ENCODE measurements around the gene SLC35E4. TPM values are rescaled to one million over a fixed set of nuclear protein-coding genes. Genes with fewer than 3 reads are reported as not detected.

SLC35E4 gene
- total and polyA plus RNA-seq, 2 experiments from 2014 or later = 2.6 to 11.3 TPM

GRCh38 chr22:30647536-30647935, 12.0 kb downstream of the SLC35E4 start:
- no peaks in the 10 kb centered on the region for H3K27me3 ChIP-seq (ENCODE audit: insufficient read depth)
- no peaks in the 10 kb centered on the region for H3F3A ChIP-seq (replicated peaks; ENCODE audit: low read depth)
- H3K9me3 Mint-ChIP-seq = no peaks in the 10 kb centered on the region
- H3K36me3 Mint-ChIP-seq (ENCODE audit: low read depth) = no peaks in the 10 kb centered on the region
- H3K4me2 ChIP-seq = no peak overlapping the region
- H3K27me3 Mint-ChIP-seq (ENCODE audit: insufficient read depth, low read depth, poor library complexity) = peaks cover 11% of the 10 kb centered on the region
- DNase-seq (ENCODE audit: low spot score) = no peak
- no peak for ATAC-seq
- H4K20me1 ChIP-seq (replicated peaks; ENCODE audit: insufficient read depth) = no peaks in the 10 kb centered on the region
- peaks cover 12% of the 10 kb centered on the region for H3K4me1 Mint-ChIP-seq
- no peaks in the 10 kb centered on the region for H3K4me1 ChIP-seq (ENCODE audit: insufficient read depth)
- no peak overlapping the region for H3K4me3 ChIP-seq
- H3K36me3 ChIP-seq (ENCODE audit: insufficient read depth) = no peaks in the 10 kb centered on the region; the same call in 1 of the 2 replicates
- H3K27ac ChIP-seq (ENCODE audit: low read depth) = no peak overlapping the region
- H3K27ac Mint-ChIP-seq = no peak overlapping the region
- TF ChIP-seq CTCF (conservative IDR thresholded peaks at IDR 0.05; ENCODE audit: low read depth in 2 of 2) (no peak), JUNB (IDR thresholded peaks at IDR 0.05; ENCODE audit: unreplicated experiment) (no peak), ETS1 (IDR thresholded peaks at IDR 0.05) (no peak), STAT1 (IDR thresholded peaks at IDR 0.05; ENCODE audit: unreplicated experiment) (no peak), ZNF462 (CRISPR knock-in tag; IDR thresholded peaks at IDR 0.05) (no peak), CREB1 (CRISPR knock-in tag; IDR thresholded peaks at IDR 0.05; ENCODE audit: low read depth) (no peak), EZH2phosphoT487 (IDR thresholded peaks at IDR 0.05; ENCODE audit: unreplicated experiment) (no peak), ZNF331 (CRISPR knock-in tag; IDR thresholded peaks at IDR 0.05; ENCODE audit: low read depth) (no peak), ZNF114 (CRISPR knock-in tag; IDR thresholded peaks at IDR 0.05) (no peak), EZH2 (IDR thresholded peaks at IDR 0.05; ENCODE audit: low read depth, unreplicated experiment) (no peak), NANOG (IDR thresholded peaks at IDR 0.05; ENCODE audit: borderline replicate concordance) (no peak), POLR2AphosphoS5 (IDR thresholded peaks at IDR 0.05; ENCODE audit: low read depth) (no peak), REST (IDR thresholded peaks at IDR 0.05; ENCODE audit: unreplicated experiment) (no peak)
- no peaks in the 10 kb centered on the region for H3K9me2 ChIP-seq (ENCODE audit: insufficient read depth)
- H3K4me3 Mint-ChIP-seq = no peak overlapping the region
- H3K79me2 ChIP-seq (replicated peaks; ENCODE audit: insufficient read depth) = no peaks in the 10 kb centered on the region
- H2AFZ ChIP-seq = no peak overlapping the region
